ENCODE measurements around the gene SNRPD3. TPM values are rescaled to one million over a fixed set of nuclear protein-coding genes. Genes with fewer than 3 reads are reported as not detected.

SNRPD3 gene
- total RNA-seq, result 121 and 206 TPM in 2 replicates

DNA sequence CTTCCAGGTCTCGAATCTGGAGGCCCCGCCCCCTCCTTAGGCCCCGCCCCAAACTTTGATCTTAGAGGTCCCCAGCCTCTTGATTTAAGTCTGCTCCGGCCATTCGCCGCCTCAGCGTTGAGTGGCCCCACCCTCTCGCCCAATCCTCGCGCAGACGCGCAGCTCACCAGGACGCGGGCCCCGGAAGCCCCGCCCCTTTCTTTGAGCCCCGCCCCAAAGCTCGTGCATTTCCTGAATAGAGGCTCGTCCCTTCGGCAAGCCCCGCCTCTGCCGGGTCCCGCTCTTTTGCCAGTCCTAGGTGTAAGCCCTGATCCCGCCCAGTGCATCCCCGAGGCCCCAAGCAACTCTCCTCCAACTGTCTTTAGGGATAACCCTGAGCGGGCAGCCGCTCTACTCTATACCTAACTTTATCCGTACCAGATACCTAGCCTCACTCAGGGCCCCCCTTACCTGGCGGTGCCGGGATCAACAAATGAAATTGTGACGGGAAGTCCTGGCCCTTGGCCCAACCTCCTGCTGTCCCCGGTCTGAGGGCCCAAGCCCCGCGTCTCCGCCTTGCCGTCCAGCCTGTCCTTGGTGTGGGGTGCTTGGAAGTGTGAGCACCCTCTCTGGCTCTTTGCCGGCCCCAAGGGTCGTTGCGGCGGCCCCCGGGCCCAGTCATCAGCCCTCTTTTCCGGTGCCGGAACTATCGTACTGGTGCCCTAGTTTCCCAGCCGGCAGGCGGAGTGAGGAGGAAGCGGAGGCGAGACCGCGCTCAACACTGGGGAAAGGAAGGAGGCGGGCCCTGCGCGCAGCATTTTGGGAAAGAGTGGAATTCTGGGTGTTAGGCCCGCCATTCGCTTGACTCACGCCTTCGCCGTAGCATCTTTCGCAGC lies at the start of gene SNRPD3:
SNRPD3 (plus strand) TSS at position 835 of the 875 bp plus-strand sequence. CDS start 1,676 bp downstream, outside the sequence.

DNA sequence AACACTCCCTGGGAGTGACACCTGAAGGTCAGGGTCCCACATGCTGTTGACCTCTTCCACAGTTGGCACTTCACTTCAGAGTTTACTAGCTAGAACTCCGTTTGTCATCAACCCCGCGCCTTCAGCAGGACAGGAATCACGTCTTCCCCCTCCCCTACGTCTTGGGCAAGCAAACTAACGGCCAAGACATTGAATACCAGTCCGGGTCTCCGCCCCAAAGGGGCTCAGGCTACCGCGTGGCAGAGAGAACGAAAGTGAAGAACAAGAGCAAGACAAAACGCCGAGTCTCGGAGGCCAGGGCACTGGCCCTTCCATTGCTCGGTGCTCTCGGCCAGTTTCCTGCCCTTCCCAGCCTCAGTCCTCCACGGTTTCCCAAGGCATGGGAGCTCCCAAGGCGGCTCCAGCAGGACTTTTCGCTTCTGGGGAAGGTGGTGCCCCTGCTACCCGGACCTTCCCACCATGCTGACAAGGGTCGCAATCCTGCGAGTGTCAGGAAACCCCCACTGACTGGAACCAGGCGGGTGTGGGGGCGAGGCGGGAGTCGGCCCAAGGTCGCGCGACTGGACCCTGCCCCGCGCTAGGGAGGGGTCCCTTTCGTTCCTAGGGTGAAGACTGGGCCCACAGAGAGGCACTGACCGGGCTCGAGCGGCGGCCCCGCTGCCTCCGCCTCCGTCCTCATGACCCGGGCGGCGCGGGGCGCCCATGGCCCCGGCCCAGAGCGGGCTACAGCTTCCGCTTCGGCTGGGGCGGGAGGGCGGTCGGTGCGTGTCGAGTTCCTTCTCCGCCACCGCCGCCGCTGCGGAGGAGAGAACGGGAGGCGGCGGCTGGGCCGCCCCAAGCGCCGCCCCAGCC lies 1.3 kb upstream of the SNRPD3 start, which contains the start of gene GUCD1:
GUCD1 (minus strand) TSS at position 826 of the 852 bp plus-strand sequence; CDS start at position 679, 147 bp downstream.

DNA sequence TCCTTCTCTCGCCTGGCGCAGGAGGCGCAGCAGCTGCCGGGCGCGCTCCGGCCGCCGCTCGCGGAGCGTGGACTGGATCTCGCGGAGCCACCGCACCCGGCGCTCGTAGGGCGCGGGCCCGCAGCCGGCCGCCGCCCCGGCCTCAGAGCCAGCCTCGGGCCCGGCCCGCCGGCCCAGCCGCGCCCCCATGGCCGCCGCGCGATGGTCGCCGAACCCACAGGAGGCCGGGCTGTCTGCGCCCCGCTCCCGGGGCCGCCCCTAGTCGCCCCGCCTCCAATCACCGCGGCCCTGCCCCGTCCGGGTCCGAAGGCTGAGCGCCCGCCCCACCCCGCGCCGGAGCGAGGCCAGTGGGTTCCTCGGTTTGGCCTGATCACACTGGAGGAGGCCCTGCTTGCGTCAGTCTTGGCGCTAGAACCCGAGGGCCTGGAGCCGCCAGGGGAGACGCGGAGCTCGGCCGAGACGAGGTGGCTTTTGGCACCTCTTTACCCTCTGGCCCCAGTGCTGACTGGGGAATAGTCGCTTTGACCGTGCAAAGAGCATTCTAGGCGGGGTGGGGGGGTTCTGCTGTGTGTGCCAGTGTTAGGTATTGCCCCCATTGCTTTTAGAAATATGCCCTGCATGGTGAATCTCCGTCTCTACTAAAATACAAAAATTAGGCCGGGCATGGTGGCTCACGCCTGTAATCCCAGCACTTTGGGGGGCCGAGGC lies 37.2 kb downstream of the SNRPD3 start, which contains the start of gene LRRC75B:
LRRC75B (minus strand) TSS at position 223 of the 708 bp plus-strand sequence; CDS start at position 189, 34 bp downstream.

GRCh38 chr22:24602847-24603769 lies 47.3 kb downstream of the SNRPD3 start, which contains the start of gene GGT1:
GGT1 (plus strand) TSS chr22:24603193; CDS start chr22:24611082, 7,889 bp downstream.

Other genes starting within 250 kb of the SNRPD3 start
- 0.49 and 4.2 TPM in 2 replicates for gene ADORA2A, start 128.4 kb upstream of the SNRPD3 start, total RNA-seq
- 0.16 and 0.38 TPM in 2 replicates for gene UPB1, start 60.7 kb upstream of the SNRPD3 start, total RNA-seq
- gene GUCD1, start 861 bp upstream of the SNRPD3 start, total RNA-seq, result 130 and 149 TPM in 2 replicates
- gene LRRC75B, start 37.1 kb downstream of the SNRPD3 start, total RNA-seq, result 5.5 and 34.5 TPM in 2 replicates
- gene GGT1, start 47.2 kb downstream of the SNRPD3 start, total RNA-seq, result 5.2 and 60.7 TPM in 2 replicates
- gene PIWIL3, start 218.7 kb downstream of the SNRPD3 start, total RNA-seq, result not detected in 2 replicates